ENCODE measurements around the gene TCEA2. TPM values are rescaled to one million over a fixed set of nuclear protein-coding genes. Genes with fewer than 3 reads are reported as not detected.
A peak's percentile ranks its signal among the peaks of the same experiment; 100 is the strongest.

The TCEA2 gene
- total and polyA plus RNA-seq, 9 of the 15 experiments (the other 6 are each of a cell fraction or from before 2014, with no cell fraction given): 1.4 to 28.7 (median 5.4) TPM

DNA sequence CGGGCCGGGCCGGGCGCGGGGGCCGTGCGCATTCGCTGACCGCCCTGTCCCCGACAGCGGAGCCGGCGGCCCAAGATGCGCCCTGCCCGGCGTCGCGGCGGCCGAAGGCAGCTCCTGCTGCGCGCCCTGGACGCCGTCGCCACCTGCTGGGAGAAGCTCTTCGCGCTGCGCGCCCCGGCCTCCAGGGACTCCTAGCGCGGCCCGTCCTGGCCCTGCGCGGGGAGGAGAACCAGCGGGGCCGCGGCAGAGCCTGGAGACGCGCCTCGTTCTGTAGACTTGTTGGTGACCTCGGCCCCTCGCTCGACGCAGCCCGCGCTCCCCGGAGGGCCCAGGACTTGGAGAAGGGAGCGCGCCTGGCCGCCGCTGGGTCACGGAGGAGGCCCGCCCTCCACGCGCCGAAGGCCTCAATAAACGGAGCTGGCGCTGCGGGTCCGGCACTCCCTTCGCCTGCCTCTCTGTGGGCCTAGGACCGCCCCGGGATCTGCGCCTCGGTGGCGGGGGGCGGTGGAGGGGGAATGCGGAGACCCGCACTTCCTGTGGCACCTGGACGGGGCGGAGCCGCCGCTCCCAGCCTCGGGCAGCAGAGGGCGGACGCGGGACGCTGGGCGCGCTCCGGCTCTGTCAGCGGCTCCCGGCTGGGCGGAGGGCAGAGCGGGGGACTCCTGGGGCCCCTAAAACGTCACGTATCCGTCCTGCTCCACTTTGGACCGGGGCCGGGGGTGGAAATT is 24.3 kb upstream of the TCEA2 start (continued):
- 0 out of 4 replicates have a peak, but pooled peaks have one; percentile 24 to 26 for TF ChIP-seq RCOR1 (IDR thresholded peaks at IDR 0.05; ENCODE audit: borderline replicate concordance in 1 of 2, low read depth in 2 of 2, low read length in 2 of 2)
- TF ChIP-seq TFAP4 (CRISPR knock-in tag; IDR thresholded peaks at IDR 0.05; ENCODE audit: borderline replicate concordance): peak; percentile 62
- peak; percentile 70; the same call in 1 of the 2 replicates for TF ChIP-seq CREB3L1 (IDR thresholded peaks at IDR 0.05; ENCODE audit: borderline replicate concordance, low read depth)
- peak; percentile 45 for TF ChIP-seq MEIS2 (IDR thresholded peaks at IDR 0.05; ENCODE audit: partially characterized antibody)
- TF ChIP-seq, protein P1, sequence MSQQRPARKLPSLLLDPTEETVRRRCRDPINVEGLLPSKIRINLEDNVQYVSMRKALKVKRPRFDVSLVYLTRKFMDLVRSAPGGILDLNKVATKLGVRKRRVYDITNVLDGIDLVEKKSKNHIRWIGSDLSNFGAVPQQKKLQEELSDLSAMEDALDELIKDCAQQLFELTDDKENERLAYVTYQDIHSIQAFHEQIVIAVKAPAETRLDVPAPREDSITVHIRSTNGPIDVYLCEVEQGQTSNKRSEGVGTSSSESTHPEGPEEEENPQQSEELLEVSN (IDR thresholded peaks at IDR 0.05; ENCODE audit: borderline replicate concordance in 1 of 2, extremely low read depth in 1 of 2, insufficient read depth in 1 of 2, insufficient read length in 1 of 2, low read depth in 1 of 2, low read length in 1 of 2, poor library complexity in 1 of 2, severe bottlenecking in 1 of 2): peak; percentile 85 to 96
- no peak for TF ChIP-seq CHCHD3 (CRISPR knock-in tag; IDR thresholded peaks at IDR 0.05)
- TF ChIP-seq CBX8 (IDR thresholded peaks at IDR 0.05; ENCODE audit: borderline replicate concordance, extremely low read depth, low read depth, low read length, poor library complexity, severe bottlenecking): no peak
- TF ChIP-seq PRMT5 (CRISPR knock-in tag; IDR thresholded peaks at IDR 0.05): peak; percentile 67; the same call in 1 of the 2 replicates
- no peak for TF ChIP-seq DDX20 (tag; IDR thresholded peaks at IDR 0.05; ENCODE audit: low read depth)
- TF ChIP-seq RERE (CRISPR knock-in tag; IDR thresholded peaks at IDR 0.05; ENCODE audit: borderline replicate concordance): 0 out of 2 replicates have a peak, but pooled peaks have one; percentile 88
- TF ChIP-seq SRSF7 (optimal IDR thresholded peaks at IDR 0.05; ENCODE audit: low read depth, low read length): no peak
